Keratinocyte (primary cell): ENCODE data around the gene MTA2. TPM values are rescaled to one million over a fixed set of nuclear protein-coding genes. Genes with fewer than 3 reads are reported as not detected.
A peak's percentile ranks its signal among the peaks of the same experiment; 100 is the strongest.
"Not testable (repeated sequence)": the region's sequence is repeated elsewhere in the genome, so short reads cannot be mapped to it uniquely, and the experiment has no call there.

Source experiments
- DNase-seq: peaks from one replicate; pipeline ENCODE4 v3.0.0-alpha.2; 2011; ENCODE audit warnings: low read depth, missing footprints, low spot score
- FAIRE-seq: peaks from 2 replicates; lab custom pipeline; 2011; peaks lifted over from hg19 to GRCh38; lab: Jason Lieb, UNC
- H2AFZ ChIP-seq: 2 replicates; pipeline ENCODE4 v1.6.0; 2012; ENCODE audit warnings: low read length, control low read depth, inconsistent platforms; ENCODE audit not compliant: control insufficient read depth
- H3K27ac ChIP-seq: 2 replicates; pipeline ENCODE4 v1.5.1; 2011; ENCODE audit warnings: low read length; ENCODE audit not compliant: control insufficient read depth, insufficient read depth
- H3K27me3 ChIP-seq: 3 replicates; pipeline ENCODE4 v1.6.0; 2011; ENCODE audit warnings: low read length; ENCODE audit not compliant: control insufficient read depth, insufficient read depth; ENCODE audit errors: extremely low read depth
- H3K36me3 ChIP-seq, 2 experiments: 2 replicates in 1 of 2; 3 replicates in 1 of 2; pipeline ENCODE4 v1.5.1; 2011; ENCODE audit warnings: low read length in 2 of 2, mild to moderate bottlenecking in 1 of 2; ENCODE audit not compliant: control insufficient read depth in 2 of 2, insufficient read depth in 2 of 2; ENCODE audit errors: extremely low read depth in 1 of 2
- H3K4me1 ChIP-seq: 3 replicates; pipeline ENCODE4 v1.5.1; 2011; ENCODE audit warnings: low read length; ENCODE audit not compliant: control insufficient read depth, insufficient read depth; ENCODE audit errors: extremely low read depth
- H3K4me2 ChIP-seq: 3 replicates; pipeline ENCODE4 v1.6.0; 2011; ENCODE audit warnings: low read depth, low read length; ENCODE audit not compliant: control insufficient read depth, insufficient read depth; ENCODE audit errors: extremely low read depth
- H3K4me3 ChIP-seq, 3 experiments: fragments of 200-600 bp in 1 of 3; sonication (generic) in 1 of 3; 2 replicates in 2 of 3; 3 replicates in 1 of 3; pipeline ENCODE4 v1.5.1; 2011 to 2016; ENCODE audit warnings: low read length in 3 of 3, mild to moderate bottlenecking in 3 of 3, control low read depth in 2 of 3, inconsistent platforms in 1 of 3, low read depth in 1 of 3, mixed read lengths in 1 of 3, mixed run types in 1 of 3, moderate library complexity in 1 of 3; ENCODE audit not compliant: control insufficient read depth in 2 of 3, insufficient read depth in 2 of 3; ENCODE audit errors: extremely low read depth in 1 of 3
- H3K79me2 ChIP-seq: 2 replicates; pipeline ENCODE4 v1.6.0; 2012; ENCODE audit warnings: low read length; ENCODE audit not compliant: control insufficient read depth, insufficient read depth
- H3K9ac ChIP-seq: 3 replicates; pipeline ENCODE4 v1.6.0; 2011; ENCODE audit warnings: low read length; ENCODE audit not compliant: control insufficient read depth, insufficient read depth; ENCODE audit errors: extremely low read depth
- H3K9me1 ChIP-seq: 3 replicates; pipeline ENCODE4 v1.6.0; 2011; ENCODE audit warnings: low read length; ENCODE audit not compliant: control insufficient read depth, insufficient read depth; ENCODE audit errors: extremely low read depth
- H3K9me3 ChIP-seq: 2 replicates; pipeline ENCODE4 v1.5.1; 2012; ENCODE audit warnings: low read depth, low read length; ENCODE audit not compliant: control insufficient read depth
- H4K20me1 ChIP-seq: 3 replicates; pipeline ENCODE4 v1.6.0; 2011; ENCODE audit warnings: low read length; ENCODE audit not compliant: control insufficient read depth, insufficient read depth; ENCODE audit errors: extremely low read depth
- EZH2 ChIP-seq: IDR thresholded peaks from one replicate; pipeline ENCODE4 v1.6.1; 2012; ENCODE audit warnings: inconsistent platforms, mild to moderate bottlenecking, low read length, moderate library complexity
- dilution Hi-C: fragments of 300-500 bp; cut with MboI; formaldehyde crosslinking; loops from one replicate; pipeline ENCODE4 v1.7.0; 2020; ENCODE audit warnings: low sequenced_read_pairs; ENCODE audit not compliant: extremely low pct_ligation_motif_present
- polyA plus RNA-seq, 5 experiments: library from polyadenylated mRNA; depleted of rRNA in 3 of 5; stranded (reverse) in 3 of 5; stranded (forward) in 1 of 5; unstranded in 1 of 5; fragments of >200 nt; gene quantifications; 1 replicate in 1 of 5; 2 replicates in 3 of 5; 3 replicates in 1 of 5; pipeline versions ENCODE4 v1.2.1 to v1.2.3, GENCODE V29; 2011 to 2012; ENCODE audit warnings: missing spikeins in 2 of 5, low read depth in 1 of 5, low replicate concordance in 1 of 5
- TF ChIP-seq, protein P1 (sequence below), 3 experiments: IDR thresholded peaks in 1 of 3; conservative IDR thresholded peaks in 1 of 3; optimal IDR thresholded peaks in 1 of 3; 2 replicates in 2 of 3; 3 replicates in 1 of 3; pipeline versions ENCODE3 to v1.5.1; 2011; ENCODE audit warnings: low read length in 3 of 3, mild to moderate bottlenecking in 3 of 3, moderate library complexity in 2 of 3, control low read depth in 1 of 3, inconsistent platforms in 1 of 3; ENCODE audit not compliant: insufficient read depth in 2 of 3; ENCODE audit errors: extremely low read depth in 1 of 3

MTA2 gene
- polyA plus RNA-seq, 1 donor (not counting 4 experiments of a cell fraction or from before 2014, with no cell fraction given): 39.7 TPM

DNA sequence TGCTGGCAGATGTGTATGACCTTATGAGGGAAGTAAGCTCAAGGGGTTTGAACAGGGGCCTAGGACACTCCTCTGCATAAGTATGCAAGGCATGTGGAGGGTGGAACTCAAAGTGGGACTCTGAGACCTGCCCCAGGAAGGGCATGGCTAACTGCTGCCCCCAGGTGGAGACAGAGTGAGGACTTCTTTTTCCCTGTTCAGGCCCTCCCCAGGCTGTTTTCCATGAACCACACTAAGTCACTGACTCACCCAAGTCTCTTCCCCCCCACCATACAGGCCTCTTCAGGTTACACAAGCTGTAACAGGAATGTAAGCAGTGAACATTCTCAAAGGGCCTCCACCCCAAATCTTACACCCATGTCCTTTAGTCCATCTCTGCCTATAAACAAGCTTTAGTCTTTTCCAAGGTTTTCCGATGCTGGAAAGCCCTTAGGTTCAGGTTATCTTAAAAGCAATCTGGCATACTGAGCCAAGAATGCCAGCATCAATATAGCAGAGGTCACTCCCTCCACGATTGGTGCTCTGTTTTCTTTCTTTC lies 41.0 kb downstream of the MTA2 start:
- H3K4me2 ChIP-seq: peak overlapping the region; percentile 67
- no peaks in the 10 kb centered on the region for H3K9me3 ChIP-seq
- peaks cover 26% of the 10 kb centered on the region for H3K79me2 ChIP-seq
- peaks cover 13 to 35% of the 10 kb centered on the region in 2 experiments for H3K36me3 ChIP-seq
- dilution Hi-C loops: no loop called here
- H3K9me1 ChIP-seq: no peaks in the 10 kb centered on the region
- no peak overlapping the region for H2AFZ ChIP-seq
- H3K9ac ChIP-seq: peak overlapping the region; percentile 24
- H3K4me3 ChIP-seq: peak overlapping the region in 2 of 3 experiments; percentile 8 to 21
- no peaks in the 10 kb centered on the region for H3K27me3 ChIP-seq
- DNase-seq (peak; percentile 98), FAIRE-seq (peak; percentile 89)
- peaks cover 13% of the 10 kb centered on the region for H4K20me1 ChIP-seq
- no peak for TF ChIP-seq EZH2
- TF ChIP-seq, protein P1, sequence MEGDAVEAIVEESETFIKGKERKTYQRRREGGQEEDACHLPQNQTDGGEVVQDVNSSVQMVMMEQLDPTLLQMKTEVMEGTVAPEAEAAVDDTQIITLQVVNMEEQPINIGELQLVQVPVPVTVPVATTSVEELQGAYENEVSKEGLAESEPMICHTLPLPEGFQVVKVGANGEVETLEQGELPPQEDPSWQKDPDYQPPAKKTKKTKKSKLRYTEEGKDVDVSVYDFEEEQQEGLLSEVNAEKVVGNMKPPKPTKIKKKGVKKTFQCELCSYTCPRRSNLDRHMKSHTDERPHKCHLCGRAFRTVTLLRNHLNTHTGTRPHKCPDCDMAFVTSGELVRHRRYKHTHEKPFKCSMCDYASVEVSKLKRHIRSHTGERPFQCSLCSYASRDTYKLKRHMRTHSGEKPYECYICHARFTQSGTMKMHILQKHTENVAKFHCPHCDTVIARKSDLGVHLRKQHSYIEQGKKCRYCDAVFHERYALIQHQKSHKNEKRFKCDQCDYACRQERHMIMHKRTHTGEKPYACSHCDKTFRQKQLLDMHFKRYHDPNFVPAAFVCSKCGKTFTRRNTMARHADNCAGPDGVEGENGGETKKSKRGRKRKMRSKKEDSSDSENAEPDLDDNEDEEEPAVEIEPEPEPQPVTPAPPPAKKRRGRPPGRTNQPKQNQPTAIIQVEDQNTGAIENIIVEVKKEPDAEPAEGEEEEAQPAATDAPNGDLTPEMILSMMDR (optimal IDR thresholded peaks at IDR 0.05 in 1 of 3, IDR thresholded peaks at IDR 0.05 in 1 of 3, conservative IDR thresholded peaks at IDR 0.05 in 1 of 3; ENCODE audit: extremely low read depth in 1 of 3, insufficient read depth in 2 of 3, low read length in 3 of 3): peak; percentile 88 to 98 (median 93)
- H3K27ac ChIP-seq: peak overlapping the region; percentile 81
- H3K4me1 ChIP-seq: peaks cover 68% of the 10 kb centered on the region

DNA sequence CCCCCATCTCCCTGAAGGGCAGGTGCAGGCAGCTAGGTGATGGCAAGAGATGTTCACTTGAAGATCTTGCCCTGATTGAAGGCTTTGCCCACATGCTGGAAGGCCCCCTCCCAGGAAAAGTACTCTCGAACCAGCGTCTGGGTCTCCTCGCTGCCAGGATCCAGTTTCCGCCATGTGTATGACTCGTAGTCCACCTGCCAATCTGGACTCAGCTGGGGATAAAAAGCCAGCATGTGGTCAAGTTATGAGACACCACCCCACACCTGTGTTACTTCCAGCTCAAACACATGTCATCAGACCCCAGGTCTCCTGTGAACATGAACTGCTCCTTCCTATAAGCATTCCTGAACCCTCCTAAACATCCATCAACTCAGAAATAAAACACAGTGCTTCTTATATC lies 42.0 kb downstream of the MTA2 start:
- H3K79me2 ChIP-seq: peaks cover 16% of the 10 kb centered on the region
- peaks cover 78% of the 10 kb centered on the region for H3K4me1 ChIP-seq
- peak overlapping the region; percentile 49 for H3K27ac ChIP-seq
- dilution Hi-C loops, H3K9ac ChIP-seq, H3K9me1 ChIP-seq, DNase-seq, FAIRE-seq, H3K27me3 ChIP-seq, H3K9me3 ChIP-seq, H2AFZ ChIP-seq, H3K4me3 ChIP-seq: not testable (repeated sequence)
- peaks cover 13% of the 10 kb centered on the region for H4K20me1 ChIP-seq
- peaks cover 13 to 32% of the 10 kb centered on the region in 2 experiments for H3K36me3 ChIP-seq
- H3K4me2 ChIP-seq: peak overlapping the region; percentile 67

DNA sequence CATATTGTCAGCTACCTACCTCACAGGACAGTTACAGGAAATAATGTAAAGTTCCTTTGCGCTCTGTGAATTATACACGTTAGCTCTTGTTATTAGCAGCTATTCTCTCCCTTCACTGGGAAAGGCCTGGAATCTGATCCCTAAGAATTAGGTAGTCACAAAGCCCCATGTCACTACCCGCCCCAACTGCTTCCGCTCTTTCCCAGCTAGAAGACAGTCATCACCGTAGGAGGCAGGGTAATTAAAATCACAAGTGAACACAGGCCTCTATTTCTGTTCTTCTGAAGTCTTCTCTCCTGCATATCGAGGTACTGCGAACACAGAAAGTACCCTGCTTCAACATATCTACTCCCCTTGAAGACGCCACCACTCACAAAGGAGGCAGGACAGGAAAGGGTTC lies 42.5 kb downstream of the MTA2 start:
- dilution Hi-C loops: no loop called here
- Histone ChIP-seq H3K4me2 (no peak overlapping the region), H3K79me2 (peaks cover 16% of the 10 kb centered on the region), H3K27ac (peak overlapping the region; percentile 49), H3K36me3 (peaks cover 13 to 32% of the 10 kb centered on the region in 2 experiments), H4K20me1 (peaks cover 13% of the 10 kb centered on the region), H3K4me1 (peaks cover 82% of the 10 kb centered on the region), H2AFZ (no peak overlapping the region), H3K4me3 (no peak overlapping the region), H3K9me3 (no peaks in the 10 kb centered on the region), H3K9me1 (peaks cover 2% of the 10 kb centered on the region), H3K27me3 (no peaks in the 10 kb centered on the region), H3K9ac (no peak overlapping the region)
- no peak for DNase-seq
- TF ChIP-seq EZH2: no peak
- TF ChIP-seq, protein P1 (optimal IDR thresholded peaks at IDR 0.05 in 1 of 3, IDR thresholded peaks at IDR 0.05 in 1 of 3, conservative IDR thresholded peaks at IDR 0.05 in 1 of 3; ENCODE audit: extremely low read depth in 1 of 3, insufficient read depth in 2 of 3, low read length in 3 of 3): no peak
- FAIRE-seq: no peak
